ENCODE data around the gene ADK.
"Not testable (repeated sequence)": the region's sequence is repeated elsewhere in the genome, so short reads cannot be mapped to it uniquely, and the experiment has no call there.

Gene ADK

DNA sequence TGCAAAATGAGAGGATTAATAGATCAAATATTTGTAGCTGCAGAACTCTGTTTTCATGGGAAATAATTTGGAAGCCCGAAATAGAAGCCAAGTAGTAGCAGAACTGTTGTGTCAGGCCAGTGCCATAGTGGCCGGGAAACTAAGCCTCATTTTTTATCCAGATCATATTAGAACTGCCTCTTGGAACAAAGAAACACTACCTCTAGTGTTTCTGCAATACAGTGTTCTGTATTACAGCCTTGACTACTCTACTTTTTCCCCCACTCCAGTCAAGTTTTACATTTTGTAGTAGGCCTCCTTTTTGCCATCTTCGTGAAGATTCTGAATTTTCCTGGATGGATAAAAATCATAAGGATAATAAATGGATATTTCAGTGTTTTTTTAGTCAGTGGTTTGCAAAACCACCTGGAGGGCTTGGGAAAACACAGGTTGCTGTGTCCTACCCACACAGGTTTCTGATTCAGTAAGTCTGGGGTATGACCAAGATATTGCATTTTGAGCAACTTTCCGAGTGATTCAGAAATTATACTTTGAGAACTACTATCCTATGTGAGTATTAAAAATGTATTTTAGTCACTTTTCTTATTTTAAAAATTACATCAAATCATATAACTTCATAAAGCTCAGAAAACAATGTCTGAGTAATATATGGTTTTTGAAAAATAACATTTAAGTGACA, 349.1 kb downstream of the ADK start:
- DNase-seq: no peak

DNA sequence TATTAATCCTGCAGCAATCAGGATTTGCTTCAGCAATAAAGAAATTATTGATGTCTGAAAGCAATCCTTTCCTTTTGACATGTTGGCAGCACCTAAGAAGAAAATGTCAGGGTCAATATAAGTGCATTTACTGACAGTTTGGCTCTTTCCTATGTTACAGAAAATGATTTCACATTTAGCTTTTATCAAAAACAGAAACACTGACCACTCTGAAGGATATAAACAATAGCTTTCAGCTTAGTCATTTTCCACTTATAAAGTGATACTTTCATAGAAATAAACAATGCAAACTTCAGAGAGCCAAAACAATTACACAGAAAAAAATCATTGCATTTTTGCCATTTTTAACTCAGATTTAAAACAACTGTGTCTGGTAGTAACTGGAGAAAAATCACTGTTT, 349.8 kb downstream of the ADK start:
- no peak for DNase-seq

DNA sequence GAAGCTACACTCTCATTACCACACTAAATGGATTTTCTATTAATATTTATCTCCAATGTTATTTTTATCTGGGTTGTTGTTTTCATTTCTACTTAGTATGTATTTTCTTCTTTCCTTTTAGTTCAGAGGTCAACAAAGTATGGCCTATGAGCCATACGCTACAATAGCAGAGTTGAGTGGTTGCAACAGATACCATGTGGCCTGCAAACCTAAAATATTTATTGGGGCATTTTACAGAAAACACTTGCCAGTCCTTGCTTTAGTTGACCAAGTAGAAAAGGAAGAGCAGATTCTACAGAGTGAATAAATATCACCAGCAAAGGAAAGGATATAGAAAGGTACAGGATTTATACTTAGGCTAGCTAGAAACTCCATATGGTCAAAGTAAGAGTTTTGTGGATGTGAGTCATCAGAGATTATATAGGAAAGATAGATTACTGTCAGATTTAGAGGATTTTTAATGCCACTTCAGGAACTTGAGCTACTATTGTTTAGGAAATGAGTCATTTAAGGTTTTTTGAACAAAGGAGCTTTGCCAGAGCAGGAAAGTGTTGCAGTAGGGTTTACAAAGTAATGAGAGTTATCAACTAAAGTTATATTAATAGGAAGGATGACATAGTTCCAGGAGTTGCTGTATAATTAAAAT, 352.1 kb downstream of the ADK start:
- no peak for DNase-seq

DNA sequence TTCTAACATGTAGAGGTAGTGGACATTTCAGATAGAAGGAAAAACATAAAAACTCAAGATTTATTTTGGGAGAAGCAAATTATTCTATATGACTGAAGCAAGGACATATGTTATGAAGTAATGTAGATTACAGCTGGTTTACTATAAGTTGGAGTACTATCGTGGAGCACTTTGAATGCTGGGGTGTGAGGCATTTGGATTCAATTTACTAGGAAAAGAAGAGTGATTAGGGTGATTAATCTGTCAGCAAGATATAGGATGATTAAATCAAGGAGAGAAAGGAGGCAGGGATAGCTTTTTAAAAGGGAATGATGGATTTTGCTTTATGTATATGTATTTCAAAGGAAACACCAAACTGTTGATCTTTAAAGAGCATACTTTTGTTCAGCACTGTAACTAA, 356.9 kb downstream of the ADK start:
- no peak for DNase-seq

DNA sequence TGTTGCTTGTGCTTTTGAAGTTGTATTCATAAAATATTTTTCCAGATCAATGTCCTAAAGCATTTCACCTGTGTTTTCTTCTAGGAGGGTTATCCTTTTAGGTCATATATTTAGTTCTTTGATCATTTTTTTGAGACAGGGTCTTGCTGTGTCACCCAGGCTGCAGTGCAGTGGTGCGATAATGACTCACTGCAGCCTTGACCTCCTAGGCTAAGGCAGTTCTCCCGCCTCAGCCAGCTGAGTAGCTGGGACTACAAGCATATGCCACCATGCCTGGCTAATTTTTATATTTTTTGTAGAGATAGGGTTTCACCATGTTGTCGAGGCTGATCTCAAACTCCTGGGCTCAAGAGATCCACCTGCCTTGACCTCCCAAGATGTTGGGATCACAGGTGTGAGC, 359.6 kb downstream of the ADK start:
- DNase-seq: no peak

DNA sequence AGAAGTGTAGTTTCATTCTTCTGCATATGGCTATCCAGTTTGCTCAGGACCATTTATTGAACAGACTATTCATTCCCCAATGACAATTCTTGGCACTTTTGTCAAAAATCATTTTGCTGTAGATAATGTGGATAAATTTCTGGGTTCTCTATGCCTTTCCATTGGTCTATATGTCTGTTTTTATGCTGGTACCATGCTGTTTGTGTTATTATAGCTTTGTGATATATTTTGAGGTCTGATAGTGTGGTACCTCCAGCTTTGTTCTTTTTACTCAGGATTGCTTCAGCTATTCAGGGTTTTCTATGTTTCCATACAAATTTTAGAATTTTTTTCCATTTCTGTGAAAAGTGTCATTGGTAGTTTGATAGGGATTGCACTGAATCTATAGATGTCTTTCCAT, 360.0 kb downstream of the ADK start:
- DNase-seq: no peak

DNA sequence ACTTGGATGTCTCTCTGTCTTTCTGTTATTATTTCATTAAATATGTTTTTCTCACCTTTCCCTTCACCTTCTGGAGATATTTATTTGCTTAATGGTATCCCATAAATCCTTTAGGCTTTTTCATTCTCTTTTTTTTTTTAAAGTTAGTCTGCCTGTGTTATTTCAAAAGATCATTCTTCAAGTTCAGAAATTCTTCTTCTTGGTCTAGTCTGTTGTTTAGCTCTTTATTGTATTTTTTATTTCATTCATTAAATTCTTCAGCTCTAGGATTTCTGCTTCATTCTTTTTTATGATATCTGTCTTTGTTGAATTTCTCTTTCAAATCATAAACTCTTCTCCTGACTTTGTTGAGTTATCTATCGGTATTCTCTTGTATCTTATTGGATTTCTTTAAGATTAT, 363.3 kb downstream of the ADK start:
- no peak for DNase-seq

DNA sequence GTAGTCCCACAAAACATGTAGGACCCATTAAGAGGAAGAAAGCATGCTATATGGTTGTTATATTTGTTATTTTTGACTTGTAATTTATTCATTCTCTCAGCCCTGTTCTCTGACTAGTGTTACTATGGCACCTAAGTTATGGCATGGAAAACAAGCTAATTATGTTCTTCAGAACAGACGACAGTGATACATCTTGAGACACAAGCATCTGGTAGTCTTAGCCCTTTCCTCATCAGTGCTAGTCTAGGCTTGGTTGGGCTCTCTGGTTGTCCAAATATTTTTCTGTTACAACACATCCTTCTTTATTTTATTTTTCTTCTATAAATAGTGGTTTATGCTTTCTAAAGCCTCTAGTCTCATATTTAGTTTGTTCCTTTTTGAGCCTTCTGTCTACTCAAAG, 367.0 kb downstream of the ADK start:
- no peak for DNase-seq

DNA sequence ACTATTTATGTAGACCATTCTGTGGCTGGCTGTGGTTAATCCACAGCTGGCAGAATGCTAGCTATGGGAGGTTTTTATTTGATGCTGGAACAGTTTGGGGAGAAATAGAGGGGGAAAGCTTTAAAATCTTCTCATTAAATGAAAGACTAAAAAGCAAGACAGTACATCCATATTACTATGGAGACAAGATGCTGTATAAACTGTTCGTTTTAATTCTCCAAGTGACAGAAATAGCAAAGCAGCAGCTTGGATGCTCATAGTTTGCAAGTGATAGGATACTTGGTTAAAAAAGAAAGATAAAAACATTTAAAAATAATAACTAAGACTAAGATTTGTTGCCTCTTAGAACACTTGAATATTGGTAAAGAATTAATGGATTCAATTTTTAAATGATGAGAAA, 370.5 kb downstream of the ADK start:
- no peak for DNase-seq

DNA sequence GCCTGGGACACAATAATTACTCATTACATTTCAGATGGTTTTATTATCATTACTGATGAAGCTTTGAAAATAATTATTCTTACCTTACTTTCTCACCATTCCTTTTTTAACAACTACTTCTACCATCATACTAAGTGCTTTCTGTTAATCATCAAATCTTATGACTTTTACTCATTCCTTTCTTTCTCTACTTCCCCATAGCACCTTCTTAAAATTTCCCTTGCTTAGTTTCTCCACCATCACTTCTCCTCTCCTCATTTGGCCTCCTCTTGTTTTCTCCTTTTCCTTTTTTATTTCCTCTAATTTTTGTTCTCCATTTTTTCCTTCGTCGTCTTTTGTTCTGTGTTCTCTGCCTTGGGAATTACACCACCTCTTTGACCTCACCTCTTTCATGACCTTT, 372.2 kb downstream of the ADK start:
- DNase-seq: no peak

DNA sequence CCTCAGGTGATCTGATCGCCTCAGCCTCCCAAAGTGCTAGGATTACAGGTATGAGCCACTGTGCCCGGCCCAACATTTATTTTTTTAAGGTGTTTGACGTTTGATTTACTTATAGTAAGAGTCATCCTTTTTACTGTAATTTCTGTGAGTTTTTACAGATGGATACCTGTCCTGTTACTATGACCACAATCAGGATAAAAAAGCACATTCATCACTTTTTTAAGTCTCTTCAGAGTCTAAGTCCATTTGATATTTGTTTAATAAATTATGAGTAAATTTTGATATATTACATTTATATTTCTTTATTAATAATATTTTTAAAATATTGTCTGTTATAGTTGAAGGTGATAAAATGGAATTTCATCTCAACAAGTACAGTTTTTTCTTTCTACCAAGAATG, 374.9 kb downstream of the ADK start:
- no peak for DNase-seq

DNA sequence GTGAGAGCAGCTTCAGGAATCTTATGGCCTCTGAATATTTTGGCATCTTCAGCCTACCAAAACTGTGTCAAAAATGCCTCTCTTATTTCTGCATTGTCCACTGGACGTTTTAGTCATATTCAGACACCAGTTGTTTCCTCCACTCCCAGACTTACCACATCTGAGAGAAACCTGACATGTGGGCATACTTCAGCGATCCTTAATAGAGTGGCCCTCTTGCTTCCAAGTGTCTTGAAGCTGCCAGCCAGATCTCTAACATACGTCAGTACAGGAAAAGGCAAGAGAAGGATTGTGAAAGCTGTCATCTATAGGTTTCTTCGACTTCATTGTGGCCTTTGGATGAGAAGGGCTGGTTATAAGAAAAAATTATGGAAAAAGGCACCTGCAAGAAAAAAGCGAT, 376.6 kb downstream of the ADK start:
- not testable (repeated sequence) for DNase-seq

DNA sequence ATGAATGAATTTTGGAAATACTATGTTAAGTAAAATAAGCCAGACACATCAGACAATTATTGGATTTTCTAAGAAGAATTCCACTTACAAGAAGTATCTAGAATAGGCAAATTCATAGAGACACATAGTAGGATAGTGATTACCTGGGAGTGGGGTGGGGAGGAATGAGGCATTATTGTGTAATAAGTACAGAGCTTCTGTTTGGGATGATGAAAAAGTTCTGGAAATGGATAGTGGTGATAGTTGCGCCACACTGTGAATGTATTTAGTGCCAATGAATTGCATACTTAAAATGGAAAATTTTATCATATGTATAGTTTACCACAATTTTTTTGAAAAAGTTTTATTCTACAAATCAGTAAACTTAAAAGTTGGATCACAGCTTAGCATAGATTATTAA, 378.2 kb downstream of the ADK start:
- no peak for DNase-seq

DNA sequence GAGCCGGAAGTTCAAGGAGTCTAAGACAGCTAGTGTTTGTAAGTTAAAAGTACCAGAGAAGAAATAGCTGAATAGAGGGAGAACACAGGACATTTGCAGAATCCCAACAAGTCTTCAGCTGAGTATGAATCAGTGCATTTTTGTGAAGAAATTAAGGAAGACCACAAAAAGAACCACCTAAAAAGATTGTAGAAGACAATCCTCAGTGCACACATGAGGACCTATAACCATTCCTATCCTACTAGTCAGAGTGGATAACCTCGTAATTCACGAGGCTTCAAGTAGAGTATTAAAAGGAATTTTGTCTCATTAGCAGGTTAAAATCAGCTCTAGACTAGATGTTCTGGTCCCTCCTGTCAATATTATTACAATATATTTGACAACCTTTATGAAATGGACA, 380.0 kb downstream of the ADK start:
- no peak for DNase-seq

DNA sequence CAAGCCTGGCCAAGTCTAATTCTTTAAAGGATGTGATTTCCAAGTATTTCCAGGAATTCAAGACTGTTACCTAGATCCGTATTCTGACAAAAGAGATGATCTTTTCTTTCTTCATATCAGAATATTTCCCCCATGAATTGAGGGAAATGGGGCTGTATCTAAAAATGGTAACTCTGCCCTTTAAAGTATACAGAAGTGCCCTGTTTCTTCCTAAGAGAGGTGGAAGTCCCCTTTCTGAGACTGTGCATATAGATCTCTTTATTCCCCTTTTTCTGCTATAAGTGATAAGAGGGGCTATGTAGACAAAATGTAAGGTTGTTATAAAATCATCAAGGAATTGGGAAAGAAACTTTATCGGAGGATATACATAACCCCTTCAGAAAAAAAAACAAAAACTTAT, 388.3 kb downstream of the ADK start:
- DNase-seq: no peak

DNA sequence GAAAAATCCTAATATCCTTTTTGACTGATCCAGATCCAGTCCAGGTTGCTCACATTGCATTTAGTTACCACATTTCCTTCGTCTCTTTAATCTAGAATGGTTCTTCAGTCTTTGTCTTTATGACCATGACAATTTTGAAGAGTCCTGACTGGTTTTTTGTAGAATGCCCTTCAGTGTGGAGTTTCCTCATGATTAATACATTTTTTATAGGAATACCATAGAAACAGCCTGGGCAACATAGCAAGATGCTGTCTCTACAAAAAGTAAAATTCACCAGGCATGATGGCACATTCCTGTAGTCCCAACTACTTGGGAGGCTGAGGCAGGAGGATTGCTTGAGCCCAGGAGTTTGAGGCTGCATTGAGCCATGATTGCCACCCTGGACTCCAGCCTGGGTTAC, 390.4 kb downstream of the ADK start:
- DNase-seq: no peak

DNA sequence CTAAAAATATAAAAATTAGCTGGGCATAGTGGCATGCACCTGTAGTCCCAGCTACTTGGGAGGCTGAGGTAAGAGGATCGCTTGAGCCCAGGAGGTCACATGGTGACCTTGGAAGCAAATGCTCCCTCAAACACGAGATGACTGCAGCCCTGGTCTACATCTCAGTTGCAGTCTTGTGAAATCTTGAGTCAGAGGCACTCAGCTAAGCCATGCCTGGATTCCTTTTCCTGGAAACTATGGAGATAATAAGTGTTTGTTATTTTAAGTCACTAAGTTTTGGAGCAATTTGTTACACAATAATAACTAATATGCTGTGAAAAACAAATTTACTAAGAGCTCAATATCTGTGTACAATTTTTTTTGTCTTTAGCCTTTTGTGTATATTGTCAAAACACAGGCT, 391.1 kb downstream of the ADK start:
- DNase-seq: no peak

DNA sequence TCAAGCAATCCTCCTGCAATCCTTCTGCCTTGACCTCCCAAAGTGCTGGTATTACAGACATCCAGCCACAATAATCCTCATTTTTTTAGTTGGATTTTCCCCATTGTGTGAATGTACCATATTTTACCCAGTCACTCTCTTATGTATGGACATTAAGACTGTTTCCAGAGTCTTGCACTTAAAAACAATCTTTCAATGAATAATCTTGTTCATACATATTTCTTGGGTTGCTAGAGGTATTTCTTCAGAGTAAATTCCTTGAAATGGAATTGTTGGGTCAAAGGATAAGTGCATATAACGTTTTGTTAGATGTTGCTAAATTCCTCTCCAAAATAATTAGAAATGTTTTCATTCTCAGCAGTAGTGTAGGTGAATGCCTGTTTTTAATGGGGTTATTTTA, 392.3 kb downstream of the ADK start:
- DNase-seq: no peak

DNA sequence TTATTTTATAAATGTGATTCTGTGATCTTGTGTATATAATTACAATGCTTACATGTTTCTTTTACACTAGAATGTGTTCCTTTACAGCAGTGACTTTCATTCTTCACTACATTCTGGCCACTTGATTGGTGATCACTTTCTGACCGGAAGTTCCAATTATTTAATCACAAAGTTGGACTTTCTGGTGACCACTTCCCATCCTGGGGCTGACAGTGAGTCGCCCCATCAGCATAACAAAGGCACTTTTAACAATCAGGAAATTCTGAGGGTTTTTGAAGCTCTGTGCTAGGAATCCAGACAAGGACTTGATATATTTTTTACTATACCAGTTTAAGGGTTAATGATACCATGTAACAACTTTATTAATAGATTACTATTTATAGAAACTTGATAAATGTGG, 393.1 kb downstream of the ADK start:
- no peak for DNase-seq

DNA sequence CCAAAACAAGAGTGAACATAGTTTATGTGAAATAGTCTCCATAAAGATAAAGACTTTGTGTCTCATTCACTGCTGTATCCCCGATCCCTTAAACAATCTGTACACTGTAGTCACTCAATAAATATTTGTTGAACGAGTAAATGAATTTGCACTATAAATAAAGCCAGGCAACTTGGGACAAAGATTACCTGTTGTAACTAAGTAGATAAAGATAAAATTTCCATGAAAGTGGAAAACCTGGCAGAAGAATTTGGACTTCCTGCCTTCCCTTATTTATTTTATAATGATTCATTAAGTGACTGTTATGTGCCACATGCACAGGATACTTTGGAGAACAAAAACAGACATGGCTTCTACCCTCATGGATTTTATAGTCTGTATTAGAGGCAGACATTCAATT, 397.7 kb downstream of the ADK start:
- DNase-seq: no peak

DNA sequence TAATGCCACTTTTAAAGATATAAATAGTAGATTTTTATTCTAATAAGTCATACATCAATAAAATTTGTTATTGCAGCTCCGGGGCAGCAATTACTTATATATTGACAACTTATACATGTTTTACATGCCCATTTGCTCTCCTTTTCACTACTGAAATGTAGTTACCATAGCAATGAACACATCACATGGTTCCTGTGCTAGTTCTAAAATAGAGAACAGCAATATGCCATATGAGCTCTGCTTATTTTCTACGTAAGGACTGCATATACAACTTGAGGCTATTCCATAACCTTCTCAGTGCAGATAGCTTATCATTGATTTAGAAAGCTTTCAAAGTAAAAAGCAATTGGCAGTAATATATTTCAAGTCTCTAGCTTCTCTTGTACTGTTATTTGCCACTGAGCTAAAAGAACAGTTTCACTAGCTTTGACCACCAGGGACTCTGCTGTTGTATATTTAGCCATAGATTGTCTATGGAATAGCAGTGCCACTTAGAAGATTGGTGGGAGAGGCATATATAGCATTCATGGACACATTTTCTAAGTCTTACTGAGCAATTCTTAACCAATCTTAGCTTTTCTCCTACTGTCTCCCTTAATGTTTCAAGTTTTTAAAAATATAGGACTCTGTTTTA, 405.2 kb downstream of the ADK start:
- DNase-seq: no peak

DNA sequence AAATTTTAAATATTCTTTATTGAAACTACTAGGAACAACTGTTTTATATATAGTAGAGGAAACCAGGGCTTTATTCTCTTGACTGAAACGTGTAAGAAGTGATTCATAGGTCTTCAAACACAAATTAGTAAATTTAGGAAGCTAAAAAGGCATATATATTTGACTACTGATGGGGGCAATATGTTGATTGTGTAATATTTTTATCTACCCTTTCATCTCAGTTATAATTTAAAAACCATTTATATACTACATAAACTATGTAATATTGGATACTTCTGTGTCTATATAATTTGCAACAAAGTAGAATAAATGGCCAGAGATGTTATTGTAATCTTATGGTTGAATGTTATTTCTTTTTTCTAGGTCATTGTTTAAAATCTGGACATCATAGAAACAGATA, 406.1 kb downstream of the ADK start:
- no peak for DNase-seq

DNA sequence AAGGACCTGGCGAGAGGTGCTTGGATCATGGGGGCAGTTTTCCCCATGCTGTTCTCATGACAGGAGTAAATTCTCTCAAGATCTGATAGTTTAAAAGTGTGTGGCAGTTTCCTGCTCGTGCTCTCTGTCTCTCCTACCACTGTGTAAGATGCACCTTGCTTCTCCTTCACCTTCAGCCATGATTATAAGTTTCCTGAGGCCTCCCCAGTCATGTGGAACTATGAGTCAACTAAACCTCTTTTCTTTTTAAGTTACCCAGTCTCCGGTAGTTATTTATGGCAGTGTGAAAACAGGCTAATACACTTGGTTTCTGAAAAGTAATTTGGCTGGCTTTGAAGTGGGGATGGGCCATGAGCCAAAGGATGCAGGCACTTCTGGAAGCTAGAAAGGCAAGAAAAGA, 407.4 kb downstream of the ADK start:
- DNase-seq: no peak

DNA sequence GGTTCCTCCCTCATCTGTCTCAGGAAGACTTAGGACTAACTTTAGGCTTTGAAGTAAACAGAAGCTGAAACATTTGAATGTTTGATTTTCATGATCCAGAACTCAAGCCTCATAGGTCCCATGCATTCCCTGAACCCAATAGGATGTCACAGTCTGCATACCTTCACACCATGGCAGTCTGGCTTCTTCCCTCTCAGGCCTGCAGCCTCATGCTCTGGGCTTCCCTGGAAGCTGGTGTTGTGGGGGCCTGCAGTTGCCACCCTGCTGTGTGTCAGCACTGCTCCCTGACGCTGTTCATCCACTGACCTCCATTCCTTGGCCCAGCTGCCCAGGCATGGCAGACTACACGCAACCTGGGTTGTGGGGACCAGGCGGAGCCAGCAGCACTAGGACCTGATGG, 407.9 kb downstream of the ADK start:
- no peak for DNase-seq

DNA sequence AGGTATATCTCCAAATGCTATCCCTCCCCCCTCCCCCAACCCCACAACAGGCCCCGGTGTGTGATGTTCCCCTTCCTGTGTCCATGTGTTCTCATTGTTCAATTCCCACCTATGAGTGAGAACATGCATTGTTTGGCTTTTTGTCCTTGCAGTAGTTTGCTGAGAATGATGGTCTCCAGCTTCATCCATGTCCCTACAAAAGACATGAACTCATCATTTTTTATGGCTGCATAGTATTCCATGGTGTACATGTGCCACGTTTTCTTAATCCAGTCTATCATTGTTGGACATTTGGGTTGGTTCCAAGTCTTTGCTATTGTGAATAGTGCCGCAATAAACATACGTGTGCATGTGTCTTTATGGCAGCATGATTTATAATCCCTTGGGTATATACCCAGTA, 417.9 kb downstream of the ADK start:
- not testable (repeated sequence) for DNase-seq

Data from activated CD4-positive, alpha-beta T cell treated with anti-CD3 and anti-CD28 coated beads for 1 hour (primary cell).